Neural progenitor cell (in vitro differentiated cells): Measurements from ENCODE around the gene RPP25. TPM values are rescaled to one million over a fixed set of nuclear protein-coding genes. Genes with fewer than 3 reads are reported as not detected.
"Not testable (repeated sequence)": the region's sequence is repeated elsewhere in the genome, so short reads cannot be mapped to it uniquely, and the experiment has no call there.

Source experiments
- DNase-seq: peaks from one replicate; pipeline ENCODE4 v3.0.0-alpha.2; 2016; ENCODE audit warnings: low spot score
- H2AFZ ChIP-seq: fragments of 200-600 bp; sonication (generic); replicated peaks from 2 replicates; pipeline ENCODE4 v1.6.1; 2016; ENCODE audit warnings: antibody characterized with exemption
- H3F3A ChIP-seq: fragments of 200-600 bp; sonication (generic); 2 replicates; pipeline ENCODE4 v1.6.1; 2016; ENCODE audit warnings: antibody characterized with exemption, low read depth
- H3K27ac ChIP-seq: fragments of 200-600 bp; sonication (generic); 2 replicates; pipeline ENCODE4 v1.5.1; 2016; ENCODE audit warnings: mild to moderate bottlenecking
- H3K27me3 ChIP-seq: fragments of 200-600 bp; sonication (generic); 2 replicates; pipeline ENCODE4 v1.6.1; 2016; ENCODE audit warnings: mild to moderate bottlenecking, moderate library complexity
- H3K36me3 ChIP-seq: fragments of 200-600 bp; sonication (generic); 2 replicates; pipeline ENCODE4 v1.5.1; 2016
- H3K4me1 ChIP-seq: fragments of 200-600 bp; sonication (generic); 2 replicates; pipeline ENCODE4 v1.6.1; 2016; ENCODE audit warnings: mixed run types
- H3K4me2 ChIP-seq: fragments of 200-600 bp; sonication (generic); 2 replicates; pipeline ENCODE4 v1.6.1; 2016
- H3K4me3 ChIP-seq: fragments of 200-600 bp; sonication (generic); 2 replicates; pipeline ENCODE4 v1.5.1; 2016
- H3K79me2 ChIP-seq: fragments of 200-600 bp; sonication (generic); 2 replicates; pipeline ENCODE4 v1.6.1; 2016; ENCODE audit warnings: low read depth
- H3K9ac ChIP-seq: fragments of 200-600 bp; sonication (generic); 2 replicates; pipeline ENCODE4 v1.6.1; 2016
- H3K9me3 ChIP-seq: fragments of 200-600 bp; sonication (generic); 2 replicates; pipeline ENCODE4 v1.5.1; 2016; ENCODE audit warnings: low read depth
- H4K20me1 ChIP-seq: fragments of 200-600 bp; sonication (generic); 2 replicates; pipeline ENCODE4 v1.6.1; 2016; ENCODE audit warnings: low read depth
- H3K27ac Mint-ChIP-seq: 3 replicates; pipeline ENCODE4 v1.8.0; 2021; ENCODE audit warnings: mixed read lengths
- H3K27me3 Mint-ChIP-seq: 2 replicates; pipeline ENCODE4 v1.8.0; 2022; ENCODE audit warnings: low read depth, mild to moderate bottlenecking, inconsistent platforms, moderate library complexity, mixed read lengths; ENCODE audit not compliant: insufficient read depth
- H3K36me3 Mint-ChIP-seq: 3 replicates; pipeline ENCODE4 v1.8.0; 2021; ENCODE audit warnings: mixed read lengths
- H3K4me1 Mint-ChIP-seq: 3 replicates; pipeline ENCODE4 v1.8.0; 2021; ENCODE audit warnings: mixed read lengths
- H3K4me3 Mint-ChIP-seq: 3 replicates; pipeline ENCODE4 v1.8.0; 2021; ENCODE audit warnings: mild to moderate bottlenecking, moderate library complexity, mixed read lengths
- H3K9me3 Mint-ChIP-seq: 3 replicates; pipeline ENCODE4 v1.8.0; 2020; ENCODE audit warnings: mixed read lengths
- EZH2 ChIP-seq: fragments of 200-600 bp; sonication (generic); IDR thresholded peaks from 2 replicates; pipeline ENCODE4 v1.6.1; 2017; ENCODE audit warnings: antibody characterized with exemption, mild to moderate bottlenecking, moderate library complexity
- EZH2phosphoT487 ChIP-seq: fragments of 200-600 bp; sonication (generic); IDR thresholded peaks from 2 replicates; pipeline ENCODE4 v1.6.1; 2017; ENCODE audit warnings: antibody characterized with exemption
- total RNA-seq: library from RNA; depleted of rRNA; stranded (reverse); fragments of >200 nt; gene quantifications from 2 replicates; pipeline ENCODE4 v1.2.3, GENCODE V29; 2015; ENCODE audit warnings: low replicate concordance
- TF ChIP-seq, protein P1 (sequence below): fragments of 200-600 bp; sonication (generic); IDR thresholded peaks from 2 replicates; pipeline ENCODE4 v1.5.1; 2017; ENCODE audit warnings: antibody characterized with exemption, mild to moderate bottlenecking

Gene RPP25
- total RNA-seq, 1 donor from 2014 or later: 2.5 TPM

DNA sequence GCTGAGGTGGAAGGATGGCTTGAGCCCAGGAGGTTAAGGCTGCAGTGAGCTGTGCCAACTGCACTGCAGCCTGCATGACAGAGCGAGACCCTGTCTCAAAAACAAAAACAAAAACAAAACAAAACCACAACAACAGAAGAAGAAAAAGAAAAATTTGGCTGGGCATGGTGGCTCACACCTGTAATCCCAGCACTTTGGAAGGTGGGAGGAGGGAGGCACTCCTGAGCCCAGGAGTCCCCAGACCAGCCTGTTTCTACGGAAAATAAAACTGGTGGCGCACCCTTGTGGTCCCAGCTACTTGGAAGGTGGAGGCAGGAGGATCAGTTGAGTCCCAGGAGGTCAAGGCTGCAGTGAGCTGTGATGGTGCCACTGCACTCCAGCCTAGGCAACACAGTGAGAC, 21.4 kb downstream of the RPP25 start:
- not testable (repeated sequence) for H3K9ac ChIP-seq, H3K27me3 ChIP-seq, H3K36me3 ChIP-seq, H3K4me3 ChIP-seq, H3K27me3 Mint-ChIP-seq, H2AFZ ChIP-seq, H3K27ac ChIP-seq, H3K9me3 ChIP-seq, H3K9me3 Mint-ChIP-seq, H3K36me3 Mint-ChIP-seq, H3K4me1 ChIP-seq, H3K4me2 ChIP-seq
- TF ChIP-seq, protein P1, sequence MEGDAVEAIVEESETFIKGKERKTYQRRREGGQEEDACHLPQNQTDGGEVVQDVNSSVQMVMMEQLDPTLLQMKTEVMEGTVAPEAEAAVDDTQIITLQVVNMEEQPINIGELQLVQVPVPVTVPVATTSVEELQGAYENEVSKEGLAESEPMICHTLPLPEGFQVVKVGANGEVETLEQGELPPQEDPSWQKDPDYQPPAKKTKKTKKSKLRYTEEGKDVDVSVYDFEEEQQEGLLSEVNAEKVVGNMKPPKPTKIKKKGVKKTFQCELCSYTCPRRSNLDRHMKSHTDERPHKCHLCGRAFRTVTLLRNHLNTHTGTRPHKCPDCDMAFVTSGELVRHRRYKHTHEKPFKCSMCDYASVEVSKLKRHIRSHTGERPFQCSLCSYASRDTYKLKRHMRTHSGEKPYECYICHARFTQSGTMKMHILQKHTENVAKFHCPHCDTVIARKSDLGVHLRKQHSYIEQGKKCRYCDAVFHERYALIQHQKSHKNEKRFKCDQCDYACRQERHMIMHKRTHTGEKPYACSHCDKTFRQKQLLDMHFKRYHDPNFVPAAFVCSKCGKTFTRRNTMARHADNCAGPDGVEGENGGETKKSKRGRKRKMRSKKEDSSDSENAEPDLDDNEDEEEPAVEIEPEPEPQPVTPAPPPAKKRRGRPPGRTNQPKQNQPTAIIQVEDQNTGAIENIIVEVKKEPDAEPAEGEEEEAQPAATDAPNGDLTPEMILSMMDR: peak; percentile 27
- Histone ChIP-seq H3K79me2 (peaks cover 72% of the 10 kb centered on the region), H4K20me1 (peaks cover 48% of the 10 kb centered on the region), H3F3A (peaks cover 19% of the 10 kb centered on the region)
- Mint-ChIP-seq H3K4me1 (peaks cover 11% of the 10 kb centered on the region), H3K27ac (peak overlapping the region; percentile 17), H3K4me3 (peak overlapping the region; percentile 70)
- DNase-seq: peak; percentile 39

GRCh38 chr15:74933573-74933972, 23.0 kb downstream of the RPP25 start:
- H3K4me2 ChIP-seq: no peak overlapping the region
- H3K36me3 ChIP-seq: no peaks in the 10 kb centered on the region
- no peak overlapping the region for H3K9ac ChIP-seq
- Mint-ChIP-seq H3K9me3 (no peaks in the 10 kb centered on the region), H3K4me3 (no peak overlapping the region), H3K27me3 (peaks cover 3% of the 10 kb centered on the region), H3K4me1 (peaks cover 8% of the 10 kb centered on the region), H3K36me3 (peaks cover 17% of the 10 kb centered on the region), H3K27ac (no peak overlapping the region)
- no peak overlapping the region for H3K27ac ChIP-seq
- peaks cover 4% of the 10 kb centered on the region for H3K4me1 ChIP-seq
- H3K9me3 ChIP-seq: no peaks in the 10 kb centered on the region
- H3K79me2 ChIP-seq: peaks cover 76% of the 10 kb centered on the region
- no peaks in the 10 kb centered on the region for H3K27me3 ChIP-seq
- no peak overlapping the region for H3K4me3 ChIP-seq
- no peak overlapping the region for H2AFZ ChIP-seq
- DNase-seq: no peak
- no peak for TF ChIP-seq EZH2
- TF ChIP-seq, protein P1: no peak
- TF ChIP-seq EZH2phosphoT487: no peak
- H4K20me1 ChIP-seq: peaks cover 48% of the 10 kb centered on the region
- H3F3A ChIP-seq: peaks cover 12% of the 10 kb centered on the region

- H3K4me1 ChIP-seq: no peaks in the 10 kb centered on the region
- H3K4me3 Mint-ChIP-seq: no peak overlapping the region
Measured at GRCh38 chr15:74928771-74929198, 27.8 kb downstream of the RPP25 start.

More at GRCh38 chr15:74928771-74929198, 27.8 kb downstream of the RPP25 start:
- Histone ChIP-seq H3F3A (no peaks in the 10 kb centered on the region), H2AFZ (no peak overlapping the region), H3K27ac (no peak overlapping the region), H3K9ac (no peak overlapping the region), H4K20me1 (peaks cover 12% of the 10 kb centered on the region), H3K4me3 (no peak overlapping the region), H3K27me3 (no peaks in the 10 kb centered on the region), H3K9me3 (no peaks in the 10 kb centered on the region), H3K79me2 (peaks cover 38% of the 10 kb centered on the region), H3K4me2 (no peak overlapping the region), H3K36me3 (peaks cover 6% of the 10 kb centered on the region)
- Mint-ChIP-seq H3K4me1 (no peaks in the 10 kb centered on the region), H3K27me3 (peaks cover 2% of the 10 kb centered on the region), H3K27ac (no peak overlapping the region), H3K9me3 (no peaks in the 10 kb centered on the region), H3K36me3 (peaks cover 18% of the 10 kb centered on the region)
- no peak for TF ChIP-seq EZH2phosphoT487
- no peak for TF ChIP-seq EZH2
- TF ChIP-seq, protein P1: no peak
- DNase-seq: no peak
